ENCODE results near the gene ANKRD30B.
"Not testable (repeated sequence)": the region's sequence is repeated elsewhere in the genome, so short reads cannot be mapped to it uniquely, and the experiment has no call there.

DNA sequence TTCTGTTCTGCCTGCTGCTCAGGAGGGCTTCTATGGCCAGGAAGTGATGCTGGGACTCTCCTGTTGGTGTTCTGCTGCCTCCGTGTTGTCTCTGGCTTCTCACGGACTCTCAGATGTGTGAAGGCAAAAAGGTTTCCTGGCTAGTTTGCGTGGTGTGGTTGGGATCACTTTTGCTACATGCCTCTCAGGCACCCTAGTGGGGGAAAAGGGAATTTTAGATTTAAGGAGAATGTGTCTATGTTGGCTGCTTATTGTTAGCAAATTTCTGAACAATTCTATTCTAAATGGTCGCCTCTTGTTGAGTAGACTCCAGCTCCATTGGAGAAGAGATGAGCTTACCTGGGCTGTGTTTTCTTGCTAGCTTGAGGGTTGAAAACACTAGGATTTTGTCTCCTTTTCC, 120.9 kb downstream of the ANKRD30B start:
- TF ChIP-seq EZH2 (IDR thresholded peaks at IDR 0.05; ENCODE audit: insufficient read depth, low read length); CTCF (IDR thresholded peaks at IDR 0.05; ENCODE audit: insufficient read depth, low read depth, low read length): not testable (repeated sequence)

Measured in astrocyte (in vitro differentiated cells and primary cell).